HepG2 (cell line): ENCODE results near the gene BMP2.

Experiments used
- CTCF ChIP-seq: sonication (generic); formaldehyde crosslinking; IDR thresholded peaks from 2 replicates; pipeline ENCODE4 v1.5.0; 2020; ENCODE audit warnings: mild to moderate bottlenecking, missing genetic modification reagents, moderate library complexity
- EZH2 ChIP-seq: conservative IDR thresholded peaks from 2 replicates; pipeline ENCODE4 v1.6.1; 2012; ENCODE audit warnings: mild to moderate bottlenecking, low read depth, low read length, moderate library complexity
- JUN ChIP-seq: sonication (generic); formaldehyde crosslinking; IDR thresholded peaks from 2 replicates; pipeline ENCODE4 v1.4.0; 2020; ENCODE audit warnings: mild to moderate bottlenecking, missing genetic modification reagents
- MAFK ChIP-seq, 2 experiments: IDR thresholded peaks in 1 of 2; conservative IDR thresholded peaks in 1 of 2; 2 replicates each; pipeline ENCODE4 v1.6.1; 2011; ENCODE audit warnings: improper control_type of control experiment in 2 of 2, low read length in 2 of 2
- NFE2 ChIP-seq: sonication (generic); formaldehyde crosslinking; IDR thresholded peaks from 2 replicates; pipeline ENCODE4 v1.4.0; 2020; ENCODE audit warnings: missing genetic modification reagents
- RERE ChIP-seq: IDR thresholded peaks from 2 replicates; pipeline ENCODE4 v1.6.1; 2016; ENCODE audit warnings: low read depth, missing genetic modification reagents, missing compliant biosample characterization
- ZNF335 ChIP-seq: sonication (generic); formaldehyde crosslinking; IDR thresholded peaks from 2 replicates; pipeline ENCODE4 v1.4.0; 2020; ENCODE audit warnings: missing genetic modification reagents
- ZNF430 ChIP-seq: sonication (generic); formaldehyde crosslinking; IDR thresholded peaks from 2 replicates; pipeline ENCODE4 v1.9.0; 2021; ENCODE audit warnings: mild to moderate bottlenecking, missing genetic modification reagents
- ZSCAN20 ChIP-seq: sonication (generic); formaldehyde crosslinking; IDR thresholded peaks from 2 replicates; pipeline ENCODE4 v1.4.0; 2020; ENCODE audit warnings: missing genetic modification reagents, mild to moderate bottlenecking, borderline replicate concordance

- TF ChIP-seq EZH2 (no peak), ZNF430 (no peak), ZSCAN20 (CRISPR knock-in tag) (no peak), ZNF335 (CRISPR knock-in tag) (no peak), CTCF (peak; percentile 46), NFE2 (CRISPR knock-in tag) (no peak), JUN (CRISPR knock-in tag) (no peak), MAFK (conservative IDR thresholded peaks at IDR 0.05 in 1 of 2, IDR thresholded peaks at IDR 0.05 in 1 of 2; ENCODE audit: low read length in 2 of 2) (no peak), RERE (CRISPR knock-in tag) (no peak)
Measured at GRCh38 chr20:6819599-6819998, 52.1 kb downstream of the BMP2 start.
